ENCODE measurements around the gene NCEH1. TPM values are rescaled to one million over a fixed set of nuclear protein-coding genes. Genes with fewer than 3 reads are reported as not detected.

The NCEH1 gene
- total RNA-seq, 1 donor from 2014 or later, result 22.4 TPM

DNA sequence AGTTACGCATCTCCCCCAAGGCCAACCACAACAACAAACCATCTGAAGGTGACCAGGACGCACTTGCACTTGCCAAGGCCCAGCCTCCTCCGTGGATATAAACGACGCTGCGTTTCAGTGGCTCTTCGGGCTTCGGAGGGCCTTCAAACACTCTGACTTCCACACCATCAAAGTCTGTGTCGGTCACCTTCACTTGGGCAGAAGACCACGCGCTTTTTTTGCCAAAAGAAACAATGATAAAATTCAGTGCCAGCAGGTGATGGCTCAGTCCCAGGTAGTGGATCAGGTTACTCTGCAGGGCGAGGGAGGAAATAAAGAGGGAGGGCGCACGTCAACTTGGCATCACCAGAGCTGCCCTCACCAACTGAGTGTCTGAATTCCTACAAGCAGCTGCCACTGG lies 63.0 kb downstream of the NCEH1 start:
- Histone ChIP-seq H3K36me3 (ENCODE audit: control insufficient read depth, insufficient read depth, low read length) (no peaks in the 10 kb centered on the region), H3K27me3 (ENCODE audit: control insufficient read depth, insufficient read depth, low read length) (no peaks in the 10 kb centered on the region), H3K4me3 (ENCODE audit: low read depth, low read length) (no peak overlapping the region)
- TF ChIP-seq, protein P1, sequence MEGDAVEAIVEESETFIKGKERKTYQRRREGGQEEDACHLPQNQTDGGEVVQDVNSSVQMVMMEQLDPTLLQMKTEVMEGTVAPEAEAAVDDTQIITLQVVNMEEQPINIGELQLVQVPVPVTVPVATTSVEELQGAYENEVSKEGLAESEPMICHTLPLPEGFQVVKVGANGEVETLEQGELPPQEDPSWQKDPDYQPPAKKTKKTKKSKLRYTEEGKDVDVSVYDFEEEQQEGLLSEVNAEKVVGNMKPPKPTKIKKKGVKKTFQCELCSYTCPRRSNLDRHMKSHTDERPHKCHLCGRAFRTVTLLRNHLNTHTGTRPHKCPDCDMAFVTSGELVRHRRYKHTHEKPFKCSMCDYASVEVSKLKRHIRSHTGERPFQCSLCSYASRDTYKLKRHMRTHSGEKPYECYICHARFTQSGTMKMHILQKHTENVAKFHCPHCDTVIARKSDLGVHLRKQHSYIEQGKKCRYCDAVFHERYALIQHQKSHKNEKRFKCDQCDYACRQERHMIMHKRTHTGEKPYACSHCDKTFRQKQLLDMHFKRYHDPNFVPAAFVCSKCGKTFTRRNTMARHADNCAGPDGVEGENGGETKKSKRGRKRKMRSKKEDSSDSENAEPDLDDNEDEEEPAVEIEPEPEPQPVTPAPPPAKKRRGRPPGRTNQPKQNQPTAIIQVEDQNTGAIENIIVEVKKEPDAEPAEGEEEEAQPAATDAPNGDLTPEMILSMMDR (IDR thresholded peaks at IDR 0.05; ENCODE audit: insufficient read depth, low read length, poor library complexity, severe bottlenecking), result no peak
- no peak for DNase-seq (ENCODE audit: low read depth)

DNA sequence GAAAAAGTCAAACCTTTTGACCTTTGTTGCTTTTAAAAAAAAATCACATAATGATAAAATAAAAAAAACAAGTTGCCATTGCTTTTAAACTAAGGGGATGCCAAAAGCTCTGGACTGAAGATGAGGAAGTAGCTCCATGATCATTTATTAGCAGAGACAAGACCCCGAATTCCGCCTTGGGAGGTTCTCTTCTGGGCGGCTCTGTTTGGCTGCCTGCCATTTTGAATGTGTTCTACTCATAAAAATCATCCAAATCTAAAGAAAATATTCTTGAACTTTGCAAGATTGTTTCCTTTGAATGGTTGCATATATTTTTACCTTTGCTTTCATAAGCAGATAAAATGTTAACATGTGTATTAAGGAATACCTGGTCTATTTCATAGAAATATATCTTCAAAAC lies 63.8 kb downstream of the NCEH1 start:
- no peak for DNase-seq (ENCODE audit: low read depth)
- no peaks in the 10 kb centered on the region for H3K36me3 ChIP-seq (ENCODE audit: control insufficient read depth, insufficient read depth, low read length)
- TF ChIP-seq, protein P1 (IDR thresholded peaks at IDR 0.05; ENCODE audit: insufficient read depth, low read length, poor library complexity, severe bottlenecking), result no peak
- no peak overlapping the region for H3K4me3 ChIP-seq (ENCODE audit: low read depth, low read length)
- H3K27me3 ChIP-seq (ENCODE audit: control insufficient read depth, insufficient read depth, low read length), result no peaks in the 10 kb centered on the region

DNA sequence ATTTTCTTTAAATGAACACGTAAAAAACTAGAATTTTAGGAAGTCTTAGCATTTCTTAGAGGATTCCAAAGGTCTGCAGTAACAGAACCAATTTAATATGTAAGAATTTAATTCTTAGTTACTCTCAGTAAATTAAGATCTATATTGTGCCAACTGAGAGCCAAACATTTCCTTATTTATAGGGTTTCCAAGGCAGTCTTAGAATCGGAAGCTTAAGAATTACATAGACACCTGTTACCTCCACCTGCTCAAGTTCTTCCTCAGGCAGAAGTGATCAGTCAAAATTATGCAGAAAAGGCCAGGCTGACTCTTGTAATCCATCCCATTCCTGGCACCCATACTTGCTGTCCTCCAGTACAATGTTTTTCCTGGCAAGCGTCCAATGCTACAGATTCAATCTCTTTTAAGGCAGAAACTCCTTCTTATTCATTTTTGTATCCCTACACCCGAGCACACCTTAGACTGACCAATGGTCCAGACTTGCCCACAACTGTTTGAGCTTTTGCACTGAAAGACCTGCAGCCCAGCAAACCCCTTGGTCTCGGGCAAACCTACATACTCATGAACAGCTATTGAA lies 64.3 kb downstream of the NCEH1 start:
- no peaks in the 10 kb centered on the region for H3K36me3 ChIP-seq (ENCODE audit: control insufficient read depth, insufficient read depth, low read length)
- TF ChIP-seq, protein P1 (IDR thresholded peaks at IDR 0.05; ENCODE audit: insufficient read depth, low read length, poor library complexity, severe bottlenecking), result no peak
- H3K27me3 ChIP-seq (ENCODE audit: control insufficient read depth, insufficient read depth, low read length), result no peaks in the 10 kb centered on the region
- DNase-seq (ENCODE audit: low read depth), result no peak
- H3K4me3 ChIP-seq (ENCODE audit: low read depth, low read length), result no peak overlapping the region

DNA sequence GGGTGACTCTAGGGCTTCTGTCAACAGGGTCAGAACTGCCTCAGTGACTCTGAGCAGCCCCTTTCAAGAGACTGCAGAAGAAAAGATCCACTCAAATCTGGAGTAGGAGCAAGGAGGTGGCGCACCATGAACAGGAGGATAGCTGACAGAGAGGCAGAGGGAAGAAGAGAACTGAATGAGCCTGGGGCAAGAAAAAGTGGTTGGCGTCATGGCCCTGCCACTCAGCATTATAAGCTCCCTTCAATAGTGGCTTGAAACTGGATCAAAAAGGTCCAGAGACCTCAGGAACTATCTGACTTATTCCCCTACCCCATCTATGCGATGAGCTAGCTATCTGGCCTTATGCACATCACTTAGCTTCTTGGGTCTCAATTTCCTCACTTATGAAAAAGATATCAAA lies 66.6 kb downstream of the NCEH1 start:
- TF ChIP-seq, protein P1 (IDR thresholded peaks at IDR 0.05; ENCODE audit: insufficient read depth, low read length, poor library complexity, severe bottlenecking), result no peak
- no peak overlapping the region for H3K4me3 ChIP-seq (ENCODE audit: low read depth, low read length)
- no peaks in the 10 kb centered on the region for H3K36me3 ChIP-seq (ENCODE audit: control insufficient read depth, insufficient read depth, low read length)
- no peaks in the 10 kb centered on the region for H3K27me3 ChIP-seq (ENCODE audit: control insufficient read depth, insufficient read depth, low read length)
- no peak for DNase-seq (ENCODE audit: low read depth)

DNA sequence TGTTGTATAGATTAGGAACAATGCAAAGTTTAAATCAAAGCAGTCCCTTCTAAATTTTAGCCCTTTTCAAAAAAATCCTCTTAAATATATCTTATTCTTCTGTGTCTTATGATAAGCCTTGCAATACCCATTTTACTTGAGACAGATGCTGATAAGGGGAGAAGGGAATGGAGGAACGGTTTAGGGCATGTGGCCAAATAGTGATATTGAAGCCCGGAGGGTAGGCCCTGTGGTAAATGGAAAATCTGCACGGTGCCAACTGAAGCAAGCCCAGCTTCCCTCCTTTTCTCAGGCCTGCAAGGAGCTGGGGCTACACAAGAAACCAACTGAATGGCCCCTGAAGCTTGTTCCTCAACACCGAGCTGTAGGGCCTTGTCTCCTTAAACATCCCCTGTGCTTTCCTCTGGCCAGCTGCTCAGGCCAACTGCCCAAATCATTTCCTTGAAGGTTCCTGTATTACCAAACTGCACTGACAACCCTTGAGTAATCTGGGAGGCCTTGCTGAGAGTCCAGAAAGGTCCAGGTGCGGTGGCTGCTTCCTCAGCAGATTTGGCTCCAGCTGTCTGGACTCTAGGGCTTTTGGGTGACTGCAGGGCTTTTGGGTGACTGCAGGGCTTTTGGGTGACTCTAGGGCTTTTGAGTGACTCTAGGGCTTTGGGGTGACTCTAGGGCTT lies 67.2 kb downstream of the NCEH1 start:
- TF ChIP-seq, protein P1 (IDR thresholded peaks at IDR 0.05; ENCODE audit: insufficient read depth, low read length, poor library complexity, severe bottlenecking), result no peak
- H3K4me3 ChIP-seq (ENCODE audit: low read depth, low read length), result no peak overlapping the region
- DNase-seq (ENCODE audit: low read depth), result no peak
- H3K36me3 ChIP-seq (ENCODE audit: control insufficient read depth, insufficient read depth, low read length), result no peaks in the 10 kb centered on the region
- H3K27me3 ChIP-seq (ENCODE audit: control insufficient read depth, insufficient read depth, low read length), result no peaks in the 10 kb centered on the region

DNA sequence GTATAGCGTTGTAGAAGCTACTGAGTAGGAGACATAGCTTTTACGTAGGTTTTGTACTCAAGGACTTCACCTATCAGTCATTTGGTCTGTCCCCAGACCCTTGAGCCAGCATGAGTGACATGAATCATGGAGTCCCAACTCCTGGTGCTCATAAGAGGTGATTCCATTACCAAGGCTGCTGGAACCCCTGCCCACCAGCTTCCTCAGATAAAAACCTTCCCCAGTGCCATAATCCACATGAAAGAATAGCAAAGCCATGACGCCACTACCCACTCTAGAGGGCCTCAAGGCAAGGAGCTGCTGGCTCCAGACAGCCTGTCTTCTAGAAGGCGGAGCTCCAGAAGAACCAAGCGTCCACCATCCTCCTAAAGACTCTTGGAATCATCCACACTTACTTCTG lies 69.6 kb downstream of the NCEH1 start:
- H3K4me3 ChIP-seq (ENCODE audit: low read depth, low read length), result no peak overlapping the region
- no peak for DNase-seq (ENCODE audit: low read depth)
- H3K36me3 ChIP-seq (ENCODE audit: control insufficient read depth, insufficient read depth, low read length), result no peaks in the 10 kb centered on the region
- H3K27me3 ChIP-seq (ENCODE audit: control insufficient read depth, insufficient read depth, low read length), result no peaks in the 10 kb centered on the region
- TF ChIP-seq, protein P1 (IDR thresholded peaks at IDR 0.05; ENCODE audit: insufficient read depth, low read length, poor library complexity, severe bottlenecking), result no peak

All from kidney epithelial cell (primary cell).